ENCODE data around the gene DOK5.

Gene DOK5

DNA sequence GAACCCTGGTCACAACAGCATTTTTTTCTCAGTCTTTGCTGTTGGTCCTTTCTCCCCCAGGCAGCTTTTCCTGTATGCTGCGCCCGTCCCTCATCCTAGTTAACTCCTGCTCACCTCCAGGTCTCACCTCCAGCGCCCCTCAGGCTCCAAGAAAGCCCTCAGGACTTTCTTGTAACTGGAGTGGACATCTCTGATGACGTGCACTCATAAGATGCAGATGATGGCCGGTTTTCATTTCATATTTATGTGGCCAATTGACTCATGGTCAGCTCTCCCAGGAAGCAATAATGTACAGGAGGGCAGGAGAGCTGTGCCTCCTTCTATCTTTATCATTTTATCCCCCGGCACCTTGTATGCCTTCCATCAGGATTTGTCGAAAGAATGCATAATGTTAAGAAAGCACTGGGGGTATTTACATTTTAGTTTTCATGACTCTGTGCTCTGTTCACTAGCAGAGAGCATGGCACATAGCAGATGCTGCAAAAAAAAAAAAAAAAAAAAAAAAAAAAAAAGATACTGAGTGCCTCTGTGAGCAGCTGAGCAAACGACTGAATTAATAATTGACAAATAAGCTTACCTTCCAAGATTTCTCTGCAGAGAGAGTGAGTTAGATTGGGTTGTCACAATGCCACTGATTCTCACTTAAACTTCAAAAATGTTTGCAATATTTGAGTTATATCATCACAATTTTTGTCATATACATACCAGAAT is 170.2 kb downstream of the DOK5 start:
- no peak for DNase-seq (ENCODE audit: low spot score)

- no peak for DNase-seq (ENCODE audit: low spot score)
Observed at GRCh38 chr20:54646156-54646517, 170.7 kb downstream of the DOK5 start.

- no peak for DNase-seq (ENCODE audit: low spot score)
Observed at GRCh38 chr20:54648421-54649142, 173.2 kb downstream of the DOK5 start.

DNA sequence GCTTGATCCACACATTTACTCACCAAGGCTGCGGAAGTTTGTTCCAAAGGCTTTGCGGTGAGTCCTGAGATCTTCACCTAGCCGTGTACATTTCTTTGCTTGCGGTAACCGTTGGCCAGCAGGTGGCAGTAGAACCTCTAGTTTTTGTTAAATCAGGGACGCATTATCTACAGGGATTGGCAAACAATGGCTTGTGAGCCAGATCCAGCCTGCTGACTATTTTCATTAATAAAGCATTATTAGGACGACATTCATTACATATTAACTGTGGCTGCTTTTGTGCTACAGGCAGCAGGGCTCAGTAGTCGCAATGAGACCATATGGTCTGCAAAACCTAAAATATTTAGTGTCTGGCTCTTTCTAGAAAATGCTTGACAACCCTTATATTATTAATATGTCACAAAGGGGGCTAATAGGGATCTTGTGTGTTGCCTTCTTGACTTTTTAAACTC is 174.1 kb downstream of the DOK5 start:
- peak; percentile 75 for DNase-seq (ENCODE audit: low spot score)

DNA sequence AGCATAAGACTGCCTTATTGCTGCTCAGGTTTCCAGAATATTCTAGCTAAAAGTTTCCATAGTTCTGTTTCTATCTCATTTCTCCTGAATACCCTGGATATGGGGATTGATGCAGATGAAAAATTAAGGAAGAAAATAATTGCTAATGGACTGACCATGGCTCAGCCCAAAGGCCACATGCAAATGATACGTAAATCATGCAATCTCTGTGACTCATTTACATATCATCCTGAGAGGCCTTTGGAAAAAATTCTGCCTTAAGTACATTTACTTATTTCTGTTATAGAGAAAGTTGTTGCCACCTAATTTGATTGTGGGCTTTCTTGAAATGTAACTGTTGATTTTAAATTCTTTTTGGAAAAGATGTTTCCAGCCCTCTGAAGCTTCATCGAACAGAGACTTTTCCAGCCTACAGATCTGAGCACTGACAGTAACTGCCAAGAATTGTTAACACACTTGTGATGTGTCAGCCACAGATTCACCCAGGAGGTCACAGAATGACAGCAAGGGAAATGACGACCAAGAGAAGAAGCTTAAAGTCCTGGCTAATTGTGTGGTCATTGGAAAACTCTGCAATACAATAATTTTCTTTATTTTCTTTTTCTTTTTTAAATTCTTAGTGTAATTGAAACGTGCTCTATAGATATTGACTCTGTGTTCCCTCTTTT is 174.8 kb downstream of the DOK5 start:
- no peak for DNase-seq (ENCODE audit: low spot score)

DNA sequence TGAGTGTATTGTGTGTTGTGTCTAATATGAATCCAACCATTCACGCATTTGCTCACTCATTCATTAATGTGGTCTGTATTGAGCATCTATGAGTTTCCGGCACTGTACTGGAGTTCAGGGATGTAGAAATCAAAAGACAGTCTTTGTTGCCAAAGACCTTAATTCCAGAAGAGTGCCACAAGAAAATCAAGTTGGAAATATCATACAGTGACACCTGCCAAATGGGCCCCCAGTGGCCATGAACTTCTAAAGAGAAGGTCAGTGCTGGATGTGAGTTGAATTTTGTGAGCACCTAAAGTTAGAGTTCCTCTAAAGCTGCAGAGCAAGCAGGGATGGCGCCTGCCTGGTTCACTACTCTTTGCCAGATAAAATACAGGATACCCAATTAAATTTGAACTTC is 175.9 kb downstream of the DOK5 start:
- DNase-seq (ENCODE audit: low spot score), result no peak

- DNase-seq (ENCODE audit: low spot score), result no peak
Observed at GRCh38 chr20:54654450-54654849, 179.1 kb downstream of the DOK5 start.

- DNase-seq (ENCODE audit: low spot score), result no peak
Observed at GRCh38 chr20:54657268-54657826, 182.0 kb downstream of the DOK5 start.

DNA sequence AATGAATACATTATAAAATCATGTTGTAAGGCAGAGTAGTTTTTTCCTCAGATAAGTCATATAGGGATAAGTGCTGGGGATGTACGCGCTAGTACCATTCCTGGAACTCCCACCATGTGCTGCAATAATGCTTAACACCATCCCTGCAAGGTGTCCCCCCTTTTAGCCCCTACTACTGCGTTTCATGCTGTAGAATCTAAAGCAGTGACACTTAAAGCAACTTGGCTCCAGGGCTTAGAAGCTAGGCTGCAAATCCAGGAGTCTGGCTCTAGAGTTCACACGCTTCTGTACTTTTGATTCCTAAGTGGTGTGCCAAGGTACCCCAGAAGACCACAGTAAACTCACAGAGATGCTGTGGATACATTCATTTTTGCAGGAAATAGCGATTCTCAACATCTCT is 183.1 kb downstream of the DOK5 start:
- no peak for DNase-seq (ENCODE audit: low spot score)

- DNase-seq (ENCODE audit: low spot score), result no peak
Observed at GRCh38 chr20:54661265-54661664, 185.9 kb downstream of the DOK5 start.

GRCh38 chr20:54661880-54662465 is 186.6 kb downstream of the DOK5 start:
- no peak for DNase-seq (ENCODE audit: low spot score)

DNA sequence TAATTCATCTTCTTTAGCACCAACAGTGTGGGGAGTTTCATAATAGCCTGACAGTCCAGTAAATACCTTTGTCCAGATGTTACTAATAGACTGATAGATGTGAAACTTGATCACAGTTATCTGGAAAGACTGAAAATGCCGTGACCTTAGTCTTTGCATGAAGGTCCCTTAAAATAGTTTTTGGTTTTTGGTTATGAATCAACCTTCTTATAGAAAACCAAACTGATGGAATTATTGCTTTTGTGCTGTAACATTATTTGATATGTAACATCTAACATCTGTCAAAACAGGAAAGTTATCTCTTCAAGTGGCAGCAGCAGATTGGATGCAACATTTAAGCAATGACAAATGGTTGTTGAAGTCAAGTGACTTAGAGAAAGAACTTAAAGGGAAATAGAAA is 190.4 kb downstream of the DOK5 start:
- no peak for DNase-seq (ENCODE audit: low spot score)

- no peak for DNase-seq (ENCODE audit: low spot score)
Observed at GRCh38 chr20:54668271-54669039, 193.1 kb downstream of the DOK5 start.

DNA sequence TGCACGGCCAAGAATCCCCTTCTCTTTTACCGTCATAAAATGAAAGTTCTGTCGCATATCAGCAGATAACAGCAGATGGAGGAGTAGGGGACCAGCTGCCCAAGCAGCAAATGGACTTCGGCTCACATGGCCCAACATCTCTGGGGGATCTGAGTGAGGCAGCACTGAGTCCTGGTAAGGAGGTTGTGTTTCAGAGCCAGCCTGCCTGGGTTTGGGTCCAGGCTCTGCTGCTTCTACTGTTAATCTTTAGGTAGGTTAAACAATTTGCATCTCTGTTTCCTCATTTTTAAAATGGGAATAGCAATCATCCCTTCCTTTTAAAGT is 193.6 kb downstream of the DOK5 start:
- DNase-seq (ENCODE audit: low spot score), result no peak

GRCh38 chr20:54678253-54678652 is 202.9 kb downstream of the DOK5 start:
- no peak for DNase-seq (ENCODE audit: low spot score)

DNA sequence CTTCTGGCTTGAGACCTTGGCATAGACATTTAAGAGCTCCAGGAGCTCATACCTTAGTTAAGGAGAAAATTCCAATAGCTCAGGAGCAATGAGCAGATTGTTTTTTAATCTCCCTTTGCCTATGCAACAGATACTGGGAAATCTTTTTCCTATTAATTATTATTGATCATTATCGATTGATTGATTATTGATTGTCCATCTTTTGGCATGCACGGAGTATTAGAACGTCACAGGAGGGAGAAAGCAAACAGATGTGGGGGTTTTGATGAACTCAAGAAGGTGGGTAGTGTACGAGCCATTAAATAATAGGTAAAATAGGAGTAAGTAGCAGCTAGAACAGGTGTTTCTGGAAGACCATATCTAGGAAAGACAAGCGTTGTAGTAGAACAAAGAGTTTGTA is 205.0 kb downstream of the DOK5 start:
- DNase-seq (ENCODE audit: low spot score), result no peak

DNA sequence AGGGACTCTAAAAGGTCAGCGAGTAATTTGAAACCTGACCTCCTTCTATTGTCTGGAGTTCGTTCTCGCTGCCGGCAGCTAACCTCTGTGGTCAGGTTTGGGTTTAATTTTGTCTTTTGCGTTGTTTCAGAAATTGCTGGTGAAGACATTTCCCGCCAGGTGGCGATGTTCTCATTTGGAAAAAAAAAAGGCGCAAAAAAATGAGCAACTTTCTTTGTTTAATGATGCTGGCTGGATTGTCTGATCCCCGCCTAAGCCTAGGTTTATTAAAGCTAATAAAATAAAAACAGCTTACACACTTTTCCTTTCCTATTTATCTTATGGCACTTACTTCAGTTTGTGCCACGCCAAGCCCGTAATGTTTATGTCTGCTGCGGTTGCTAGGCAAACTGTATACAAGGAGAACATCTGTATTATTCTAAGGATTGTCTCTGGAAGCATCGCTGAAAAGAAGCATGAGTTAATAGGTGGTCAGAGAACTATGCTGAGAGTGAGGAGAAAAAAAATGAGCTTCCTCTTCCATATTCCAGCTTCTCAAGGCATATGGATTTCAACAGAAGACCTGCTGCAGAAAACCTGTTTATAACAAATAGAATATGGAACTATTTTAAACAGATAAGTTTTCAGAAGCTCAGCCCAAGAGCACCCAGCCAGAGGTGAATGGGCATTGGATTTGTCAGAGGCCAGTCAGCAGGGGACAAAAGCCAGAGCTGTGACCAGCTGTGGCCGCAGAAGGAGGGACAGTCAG is 205.7 kb downstream of the DOK5 start:
- peak; percentile 16 for DNase-seq (ENCODE audit: low spot score)

- DNase-seq (ENCODE audit: low spot score), result no peak
Observed at GRCh38 chr20:54681869-54682268, 206.5 kb downstream of the DOK5 start.

GRCh38 chr20:54688476-54688875 is 213.1 kb downstream of the DOK5 start:
- DNase-seq (ENCODE audit: low spot score), result no peak

DNA sequence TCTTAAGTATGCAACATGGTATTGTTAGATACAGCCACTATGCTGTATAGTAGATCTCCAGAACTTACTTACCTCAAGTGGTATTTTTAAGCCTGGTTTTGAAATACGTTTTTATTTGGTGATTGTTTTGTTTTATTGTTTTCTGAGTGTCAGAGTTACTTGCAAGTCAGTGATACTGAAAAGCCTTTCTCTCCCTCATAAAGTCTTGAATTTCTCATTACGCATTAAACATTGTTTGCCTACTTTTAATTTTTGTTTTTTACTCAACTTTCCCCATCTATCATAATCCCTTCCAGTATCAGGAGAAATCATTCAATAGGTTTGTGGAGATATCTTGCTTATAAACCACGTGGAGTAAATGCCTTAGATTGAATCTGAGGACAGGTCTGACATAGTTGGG is 214.9 kb downstream of the DOK5 start:
- no peak for DNase-seq (ENCODE audit: low spot score)

DNA sequence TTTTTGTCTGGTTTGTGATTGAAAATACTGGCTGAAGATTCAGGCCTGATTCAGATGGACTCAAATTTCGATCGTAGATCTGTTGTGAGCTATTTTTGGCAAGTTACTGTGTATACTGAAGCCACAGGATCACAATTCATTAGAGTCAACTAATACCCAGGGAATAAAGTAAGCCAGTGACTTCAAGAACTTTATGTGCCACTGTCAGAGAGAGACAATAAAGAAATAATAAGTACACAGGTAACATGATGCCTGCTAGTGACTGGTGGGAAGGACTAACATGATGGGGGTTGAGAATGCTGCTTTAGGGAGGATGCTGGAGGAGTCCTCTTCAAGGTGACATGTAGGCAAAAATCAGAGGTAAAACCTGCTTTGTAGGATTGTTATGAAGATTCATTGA is 215.9 kb downstream of the DOK5 start:
- no peak for DNase-seq (ENCODE audit: low spot score)
